Left lung (tissue), 10 donors: ENCODE results near the gene EDEM1. TPM values are rescaled to one million over a fixed set of nuclear protein-coding genes. Genes with fewer than 3 reads are reported as not detected.

Experiments used
- ATAC-seq: fragments of 200-7000 bp; cut with Tn5 transposase; one replicate; pipeline ENCODE4 v1.9.1; 2020; ENCODE audit warnings: moderate library complexity
- DNase-seq, 4 donors: peaks; one replicate each; pipeline ENCODE4 v3.0.0-alpha.2; 2013 to 2020
- H3K27ac ChIP-seq, 2 donors: fragments of 200-600 bp; sonication (generic) in 1 of 2; one replicate each; pipeline versions ENCODE4 v1.5.0 to v1.8.0; 2020 to 2021
- H3K27me3 ChIP-seq, 2 donors: fragments of 200-600 bp; sonication (generic) in 1 of 2; one replicate each; pipeline versions ENCODE4 v1.5.0 to v1.8.0; 2020 to 2021
- H3K36me3 ChIP-seq, 2 donors: fragments of 200-600 bp; sonication (generic) in 1 of 2; one replicate each; pipeline versions ENCODE4 v1.5.0 to v1.8.0; 2020 to 2021
- H3K4me1 ChIP-seq, 2 donors: fragments of 200-600 bp; one replicate each; pipeline ENCODE4 v1.8.0; 2021
- H3K4me3 ChIP-seq, 2 donors: fragments of 200-600 bp; sonication (generic) in 1 of 2; one replicate each; pipeline versions ENCODE4 v1.5.0 to v1.8.0; 2020 to 2021; ENCODE audit warnings: mild to moderate bottlenecking in 1 of 2
- H3K9me3 ChIP-seq, 2 donors: fragments of 200-600 bp; sonication (generic) in 1 of 2; one replicate each; pipeline versions ENCODE4 v1.5.0 to v1.8.0; 2020 to 2021
- CTCF ChIP-seq, 2 donors: fragments of 200-600 bp; sonication (generic) in 1 of 2; IDR thresholded peaks; one replicate each; pipeline versions ENCODE4 v1.5.0 to v1.8.0; 2021; ENCODE audit warnings: antibody characterized with exemption in 2 of 2
- intact Hi-C, 2 donors: fragments of 100-400 bp; cut with DNase I; formaldehyde crosslinking; loops; one replicate each; pipeline versions ENCODE4 v1.11.2 to v1.14.2; 2022
- polyA plus RNA-seq, 6 donors: library from polyadenylated mRNA; unstranded; fragments of 120-200 nt; gene quantifications; one replicate each; pipeline ENCODE4 v1.2.1, GENCODE V29; 2013; ENCODE audit not compliant: insufficient read length in 6 of 6
- total RNA-seq, 2 donors: library from RNA; stranded (reverse); fragmentation: NEBNext Ultra II Directional; extraction: Animal tissue kit (Norgen Biotek cat#: 25700); gene quantifications; one replicate each; pipeline ENCODE4 v1.2.1, GENCODE V29; 2021
- donor health status: DM: no; HTN: yes; CAD: no.
- donor health status: DM: no; HTN: no; CAD: no.

EDEM1 gene
- total and polyA plus RNA-seq, 8 donors: 24.1 to 104 (median 28.3) TPM

DNA sequence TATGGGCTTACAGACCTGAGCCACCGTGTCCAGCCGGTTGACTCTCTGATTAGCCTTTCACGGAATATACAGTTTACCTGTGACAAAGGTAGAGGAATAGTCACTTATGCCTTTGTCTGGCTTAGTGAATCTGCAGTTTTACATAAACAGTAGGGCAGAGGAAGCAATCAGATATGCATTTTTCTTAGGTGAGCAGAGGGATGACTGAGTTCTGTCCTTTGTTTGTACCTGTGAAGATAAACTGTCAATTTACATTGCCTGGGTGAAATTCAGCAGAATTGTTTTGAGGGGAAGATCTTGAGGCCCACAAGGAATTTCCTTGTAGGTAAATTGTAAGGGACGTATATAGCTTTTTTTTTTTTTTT, 10.8 kb downstream of the EDEM1 start:
- TF ChIP-seq CTCF (IDR thresholded peaks at IDR 0.05): no peak
- peak overlapping the region in 1 of 2 donors; percentile 72 for H3K27ac ChIP-seq
- H3K36me3 ChIP-seq: peaks cover 4 to 39% of the 10 kb centered on the region in 2 donors
- peaks cover 25 to 66% of the 10 kb centered on the region in 2 donors for H3K4me1 ChIP-seq
- H3K9me3 ChIP-seq: no peaks in the 10 kb centered on the region
- no peak overlapping the region for H3K4me3 ChIP-seq
- no peaks in the 10 kb centered on the region for H3K27me3 ChIP-seq
- ATAC-seq (no peak), DNase-seq (no peak)
- intact Hi-C loops: no loop called here

- intact Hi-C loops: no loop called here
- no peak for ATAC-seq
- Histone ChIP-seq H3K9me3 (no peaks in the 10 kb centered on the region), H3K4me1 (peaks cover 25 to 58% of the 10 kb centered on the region in 2 donors), H3K4me3 (no peak overlapping the region), H3K27ac (peak overlapping the region in 1 of 2 donors; percentile 72), H3K36me3 (peaks cover 4 to 48% of the 10 kb centered on the region in 2 donors), H3K27me3 (no peaks in the 10 kb centered on the region)
- DNase-seq: no peak
- no peak for TF ChIP-seq CTCF (IDR thresholded peaks at IDR 0.05)
Measured at GRCh38 chr3:5198986-5199731, 11.7 kb downstream of the EDEM1 start.

- Histone ChIP-seq H3K36me3 (peaks cover 4 to 71% of the 10 kb centered on the region in 2 donors), H3K4me1 (peaks cover 8 to 34% of the 10 kb centered on the region in 2 donors), H3K4me3 (no peak overlapping the region), H3K27me3 (no peaks in the 10 kb centered on the region), H3K9me3 (no peaks in the 10 kb centered on the region), H3K27ac (no peak overlapping the region)
- intact Hi-C loops: no loop called here
- ATAC-seq (no peak), DNase-seq (no peak)
- TF ChIP-seq CTCF (IDR thresholded peaks at IDR 0.05): no peak
Measured at GRCh38 chr3:5201536-5201935, 14.0 kb downstream of the EDEM1 start.

DNA sequence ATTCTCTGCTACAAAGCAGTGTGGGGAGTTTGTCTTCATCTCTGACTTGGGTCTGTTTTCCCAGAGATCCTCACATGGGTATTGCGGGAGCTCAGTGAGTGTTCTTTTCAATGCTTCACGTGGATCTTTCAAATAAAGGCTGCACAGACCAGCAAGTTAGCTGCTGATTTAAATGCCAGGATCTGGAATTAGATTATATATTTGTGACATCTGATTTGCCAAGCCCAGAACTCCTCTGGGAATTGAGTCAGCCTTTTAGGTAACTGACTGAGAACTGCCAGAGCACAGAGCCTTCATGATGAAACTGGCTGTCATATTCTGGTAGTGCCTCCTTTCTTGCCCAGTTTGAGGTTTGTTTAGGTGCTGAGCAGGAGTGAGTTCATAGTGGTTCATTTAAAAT, 14.7 kb downstream of the EDEM1 start:
- ATAC-seq (no peak), DNase-seq (no peak)
- no peaks in the 10 kb centered on the region for H3K9me3 ChIP-seq
- H3K27ac ChIP-seq: no peak overlapping the region
- peaks cover 4 to 78% of the 10 kb centered on the region in 2 donors for H3K36me3 ChIP-seq
- H3K27me3 ChIP-seq: no peaks in the 10 kb centered on the region
- intact Hi-C loops: no loop called here
- no peak for TF ChIP-seq CTCF (IDR thresholded peaks at IDR 0.05)
- H3K4me1 ChIP-seq: peaks cover 6 to 27% of the 10 kb centered on the region in 2 donors
- H3K4me3 ChIP-seq: no peak overlapping the region

GRCh38 chr3:5205165-5205941, 17.8 kb downstream of the EDEM1 start:
- no peak for TF ChIP-seq CTCF (IDR thresholded peaks at IDR 0.05)
- peaks cover 4 to 100% of the 10 kb centered on the region in 2 donors for H3K36me3 ChIP-seq
- no peaks in the 10 kb centered on the region for H3K9me3 ChIP-seq
- no peak overlapping the region for H3K27ac ChIP-seq
- ATAC-seq (peak; percentile 30), DNase-seq (no peak)
- H3K4me1 ChIP-seq: no peaks in the 10 kb centered on the region
- H3K4me3 ChIP-seq: no peak overlapping the region
- no peaks in the 10 kb centered on the region for H3K27me3 ChIP-seq
- intact Hi-C loops: no loop called here
